ENCODE results near the gene THSD4. TPM values are rescaled to one million over a fixed set of nuclear protein-coding genes. Genes with fewer than 3 reads are reported as not detected.

The THSD4 gene
- total RNA-seq, 1 experiment from 2014 or later, result 6.4 TPM

DNA sequence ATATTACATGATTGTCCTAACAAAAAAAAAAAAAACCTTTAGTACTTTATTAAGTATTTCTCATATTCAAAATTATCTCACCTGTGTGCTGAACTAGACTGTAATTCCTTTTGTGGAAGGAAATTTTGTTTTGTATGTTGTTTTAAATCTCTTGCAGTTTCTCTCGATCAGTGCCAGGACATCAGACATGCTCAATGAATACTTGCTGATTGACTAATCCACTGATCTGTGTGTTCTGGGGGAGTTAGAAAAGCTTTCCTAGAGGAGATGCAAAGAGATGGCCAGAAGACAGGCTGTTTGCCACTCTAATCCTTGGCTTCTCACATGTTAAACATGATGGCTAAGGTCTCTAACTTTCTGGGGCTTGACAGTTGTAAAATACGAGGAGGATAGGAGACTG is 461.8 kb downstream of the THSD4 start:
- DNase-seq (ENCODE audit: low spot score), result no peak

DNA sequence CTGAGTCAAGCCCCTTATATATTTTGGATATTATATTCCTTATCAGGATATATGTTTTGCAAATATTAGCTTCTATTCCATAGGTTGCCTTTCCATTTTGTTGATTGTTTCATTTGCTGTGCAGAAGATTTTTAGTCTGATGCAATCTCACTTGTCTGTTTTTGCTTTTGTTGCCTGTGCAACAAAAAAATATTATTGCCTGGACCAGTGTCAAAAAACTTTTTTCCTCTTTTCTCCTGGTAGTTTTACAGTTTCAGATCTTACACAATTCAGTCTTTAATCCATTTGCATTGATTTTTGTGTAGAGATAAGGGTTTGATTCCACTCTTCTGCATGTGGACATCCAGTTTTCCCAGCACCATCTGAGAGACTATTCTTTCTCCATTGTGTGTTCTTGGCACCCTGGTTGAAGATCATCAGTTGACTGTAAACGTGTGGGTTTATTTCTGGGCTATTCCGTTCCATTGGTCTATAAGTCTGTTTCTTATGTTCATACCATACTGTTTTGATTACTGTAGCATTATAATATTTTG is 466.2 kb downstream of the THSD4 start:
- no peak for DNase-seq (ENCODE audit: low spot score)

DNA sequence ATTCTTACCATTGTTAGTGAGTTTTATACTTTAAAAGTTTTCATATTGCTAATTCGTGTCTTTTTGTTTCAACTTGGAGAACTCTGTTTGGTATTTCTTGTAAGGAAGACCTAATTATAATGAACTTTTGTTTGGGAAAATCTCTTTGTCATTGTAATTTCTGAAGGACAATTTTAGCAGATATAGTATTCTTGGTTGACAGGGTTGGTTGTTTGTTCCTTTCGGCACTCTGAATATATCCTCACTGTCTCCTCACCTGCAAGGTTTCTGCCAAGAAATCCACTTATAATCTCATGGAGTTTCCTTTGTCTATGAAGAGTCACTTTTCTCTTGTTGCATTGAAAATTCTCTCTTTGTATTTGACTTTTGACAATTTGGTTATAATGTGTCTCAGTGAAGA is 469.9 kb downstream of the THSD4 start:
- no peak for DNase-seq (ENCODE audit: low spot score)

DNA sequence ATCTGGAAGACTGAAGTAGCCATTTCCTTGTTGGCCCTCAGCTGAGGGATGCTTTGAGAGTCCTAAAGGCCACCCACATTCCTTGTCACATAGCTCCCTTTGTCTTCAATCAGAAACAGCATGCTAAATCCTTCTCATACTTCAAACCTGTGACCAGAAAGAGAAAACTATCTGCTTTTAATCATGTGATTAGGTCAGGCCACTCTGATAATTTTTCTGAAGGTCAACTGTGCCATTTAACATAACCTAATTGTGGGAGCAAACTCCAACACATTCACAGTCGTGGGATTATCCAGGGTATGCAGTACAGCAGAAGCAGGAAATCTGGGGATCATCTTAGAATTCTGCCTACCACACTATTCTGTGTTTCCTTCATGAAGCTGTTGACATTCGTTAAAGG is 471.2 kb downstream of the THSD4 start:
- no peak for DNase-seq (ENCODE audit: low spot score)

DNA sequence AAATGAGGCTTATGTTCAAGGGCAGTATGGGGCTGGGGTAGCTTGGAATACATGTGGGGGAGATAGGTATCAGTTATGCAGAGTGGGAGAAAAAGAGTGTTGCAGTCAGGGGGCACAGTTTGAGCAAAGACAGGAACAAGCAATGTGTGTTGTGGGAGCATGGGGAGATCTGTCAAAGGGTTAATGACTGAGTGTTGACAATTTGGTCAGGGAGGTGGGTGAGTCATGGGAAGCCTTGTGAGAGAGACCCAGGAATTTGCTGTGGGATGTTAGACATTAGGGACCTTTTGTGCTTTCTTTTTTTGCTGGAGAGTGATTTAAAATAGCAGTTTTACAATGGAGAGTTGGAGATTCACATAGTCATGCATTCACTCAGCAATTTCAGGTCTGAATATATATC is 473.5 kb downstream of the THSD4 start:
- peak; percentile 72 for DNase-seq (ENCODE audit: low spot score)

DNA sequence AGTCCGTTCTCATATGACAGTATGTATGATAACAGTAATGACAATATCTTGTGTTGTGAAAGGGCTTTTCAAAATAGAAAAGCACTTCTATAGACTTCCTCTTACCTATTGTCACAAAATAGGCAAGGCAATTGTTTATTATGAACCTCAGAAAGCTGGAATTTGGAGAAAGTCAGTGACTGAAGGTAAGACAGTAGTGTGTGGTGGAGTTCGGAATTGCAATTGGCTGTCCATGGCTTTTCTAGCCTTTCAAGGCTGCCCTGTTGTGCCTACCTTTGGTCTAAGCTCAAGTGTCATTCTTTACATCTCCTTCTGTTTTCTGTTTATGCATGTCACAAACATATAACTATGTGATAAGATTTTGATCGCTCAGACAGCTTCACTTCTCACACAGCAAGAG is 475.8 kb downstream of the THSD4 start:
- no peak for DNase-seq (ENCODE audit: low spot score)

DNA sequence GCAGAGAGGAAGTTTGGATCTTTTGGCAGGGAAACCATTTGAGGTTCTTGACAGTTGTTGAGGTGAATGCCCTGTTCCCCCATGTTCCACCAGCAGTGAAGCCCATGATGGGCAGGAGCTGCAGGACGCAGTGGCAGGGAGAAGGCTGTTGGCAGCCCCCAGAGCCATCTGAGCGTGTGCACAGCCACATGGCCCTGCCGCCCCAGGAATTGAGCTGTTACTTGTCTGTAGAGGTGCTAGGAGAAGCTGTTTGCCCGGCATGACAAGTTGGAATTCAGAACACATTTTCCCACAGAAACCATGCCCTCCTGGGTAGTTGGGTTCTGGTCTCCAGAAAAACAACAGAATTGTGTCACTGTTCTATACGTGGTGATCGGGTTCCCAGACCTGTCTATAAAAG is 476.9 kb downstream of the THSD4 start:
- no peak for DNase-seq (ENCODE audit: low spot score)

DNA sequence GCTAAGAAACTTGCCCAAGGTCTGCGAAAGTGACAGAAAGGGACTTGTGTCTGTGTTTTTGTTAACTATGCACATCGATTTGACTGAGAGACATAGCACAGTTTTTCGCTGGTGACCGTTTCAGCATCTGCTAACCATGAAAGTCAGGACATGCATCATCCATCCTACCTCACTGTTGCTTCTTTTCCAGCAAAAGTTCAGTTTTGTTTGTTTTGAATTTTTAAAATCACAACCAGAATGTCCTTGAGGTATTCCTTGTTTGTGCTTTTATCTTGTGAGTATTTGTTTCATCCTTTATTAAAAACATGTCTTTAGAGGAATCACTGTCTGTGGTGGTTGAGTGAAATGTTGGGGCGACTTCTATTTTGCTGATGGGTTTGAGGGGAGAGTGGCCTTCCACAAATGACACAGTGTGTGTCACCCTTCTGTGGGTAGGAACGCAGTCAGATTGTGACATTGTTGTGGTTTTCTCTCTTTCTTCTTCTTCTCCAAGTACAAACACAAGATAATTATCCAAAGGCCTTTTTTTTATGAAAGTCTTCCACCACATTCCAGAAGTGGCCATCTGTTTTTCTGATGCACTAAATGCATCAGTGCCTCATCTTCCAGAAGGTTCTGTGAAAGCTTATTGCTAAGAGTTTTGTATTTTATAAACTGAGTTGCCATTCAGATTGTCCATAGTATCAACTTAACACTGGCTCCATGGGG is 480.7 kb downstream of the THSD4 start:
- DNase-seq (ENCODE audit: low spot score), result no peak

DNA sequence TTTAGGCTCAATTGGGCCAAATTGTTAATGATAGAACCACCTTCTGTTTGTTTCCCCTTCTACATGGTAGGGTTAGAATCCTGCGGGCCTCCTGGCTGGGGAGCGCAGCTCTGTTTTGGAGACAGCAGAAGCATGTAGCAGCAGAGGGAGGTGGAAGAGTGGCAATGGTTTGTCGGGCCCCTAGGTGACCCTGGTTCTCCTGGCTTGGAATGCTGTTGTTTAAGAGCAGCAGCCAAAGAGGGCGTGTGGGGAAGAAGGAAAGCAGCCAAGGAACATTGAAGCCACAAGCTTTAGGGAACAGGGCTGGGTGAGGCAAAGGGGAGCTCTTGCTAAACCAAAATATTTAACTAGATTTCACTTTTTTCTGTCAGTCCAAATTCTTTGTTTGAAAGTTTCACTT is 481.4 kb downstream of the THSD4 start:
- no peak for DNase-seq (ENCODE audit: low spot score)

DNA sequence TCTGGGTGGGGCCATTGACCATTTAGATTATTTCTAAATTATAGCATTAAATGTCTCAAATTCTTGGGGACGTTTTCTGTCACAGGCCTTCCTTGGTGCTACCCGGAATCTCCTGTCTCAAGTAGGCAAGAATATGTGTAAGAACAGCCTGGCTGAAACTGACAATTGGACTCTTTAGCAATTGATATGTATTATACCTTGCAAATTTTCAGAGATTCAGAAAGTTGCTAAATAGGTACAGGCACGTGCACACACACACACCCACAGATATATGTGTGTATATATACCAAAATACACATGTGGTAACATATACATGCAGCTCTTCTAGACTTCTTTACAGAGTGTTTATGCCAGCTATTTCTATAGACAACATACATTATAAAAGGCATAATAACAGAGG is 481.9 kb downstream of the THSD4 start:
- no peak for DNase-seq (ENCODE audit: low spot score)

DNA sequence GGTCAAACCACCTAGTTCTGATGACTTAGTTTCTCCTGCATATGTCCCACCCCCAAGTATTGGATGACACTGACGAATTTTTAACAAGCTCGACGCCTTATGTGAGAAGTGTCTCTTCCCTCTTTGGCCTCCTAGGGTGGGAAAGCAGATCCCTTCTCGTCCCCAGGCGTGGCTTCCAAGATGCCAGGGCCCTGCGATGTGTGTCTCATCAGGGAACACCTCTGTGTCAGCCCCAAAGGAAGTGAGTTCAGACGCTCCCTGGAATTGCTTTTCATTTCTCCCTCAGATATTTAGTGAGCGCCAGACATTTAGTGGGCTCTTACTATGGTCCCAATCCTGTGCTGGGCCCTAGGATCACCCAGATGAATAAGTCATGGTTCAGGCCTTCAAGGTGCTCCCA is 482.4 kb downstream of the THSD4 start:
- DNase-seq (ENCODE audit: low spot score), result no peak

DNA sequence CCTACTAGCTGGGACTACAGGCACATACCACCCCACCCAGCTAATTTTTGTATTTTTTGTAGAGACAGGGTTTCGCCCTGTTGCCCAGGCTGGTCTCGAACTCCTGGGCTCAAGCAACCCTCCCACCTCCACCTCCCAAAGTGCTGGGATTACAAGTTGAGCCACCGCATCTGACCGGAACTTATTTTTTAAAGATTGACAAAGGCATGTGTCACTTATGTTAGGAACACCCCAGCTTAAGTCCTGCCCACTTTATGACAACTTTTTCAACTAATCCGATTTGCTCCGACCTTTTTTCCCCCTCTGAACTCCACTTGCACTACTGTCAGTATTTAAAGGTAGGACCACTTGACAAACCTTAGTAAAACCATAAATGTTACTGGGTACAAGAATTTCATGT is 483.5 kb downstream of the THSD4 start:
- DNase-seq (ENCODE audit: low spot score), result no peak

DNA sequence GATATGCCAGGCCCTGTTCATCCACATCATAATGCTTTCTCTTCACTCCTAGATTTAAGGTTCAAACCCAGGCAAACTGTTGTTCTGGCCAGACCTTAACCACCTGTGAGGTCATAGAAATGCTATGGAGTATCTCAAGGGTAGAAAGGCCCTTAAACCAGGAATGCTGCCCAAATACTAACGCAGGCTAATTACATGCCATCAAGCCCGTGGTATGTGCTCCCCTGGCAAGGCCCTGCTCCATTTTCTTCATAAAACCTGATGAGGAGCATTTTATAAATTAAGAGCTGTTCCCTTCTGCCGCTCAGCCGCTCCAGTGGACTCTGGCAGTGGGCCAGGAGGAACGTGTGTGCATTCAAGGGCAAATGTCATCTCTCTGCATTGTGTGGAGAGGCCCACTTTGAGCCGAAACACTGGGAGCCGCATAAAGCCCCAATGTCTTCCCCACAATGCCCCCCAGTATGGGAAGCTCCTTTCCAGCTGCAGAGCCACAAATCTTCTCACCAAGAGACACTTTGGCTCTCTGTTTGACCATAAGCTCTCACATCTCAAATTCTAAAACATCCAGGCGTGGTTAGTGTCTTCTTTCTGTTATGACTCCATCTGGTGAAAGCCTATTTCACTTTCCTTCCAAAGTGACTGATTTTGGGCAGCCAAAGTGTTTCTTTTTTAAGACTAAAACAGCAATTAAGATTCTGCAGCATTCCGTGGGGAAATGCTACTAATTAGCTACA is 484.3 kb downstream of the THSD4 start:
- DNase-seq (ENCODE audit: low spot score), result no peak

DNA sequence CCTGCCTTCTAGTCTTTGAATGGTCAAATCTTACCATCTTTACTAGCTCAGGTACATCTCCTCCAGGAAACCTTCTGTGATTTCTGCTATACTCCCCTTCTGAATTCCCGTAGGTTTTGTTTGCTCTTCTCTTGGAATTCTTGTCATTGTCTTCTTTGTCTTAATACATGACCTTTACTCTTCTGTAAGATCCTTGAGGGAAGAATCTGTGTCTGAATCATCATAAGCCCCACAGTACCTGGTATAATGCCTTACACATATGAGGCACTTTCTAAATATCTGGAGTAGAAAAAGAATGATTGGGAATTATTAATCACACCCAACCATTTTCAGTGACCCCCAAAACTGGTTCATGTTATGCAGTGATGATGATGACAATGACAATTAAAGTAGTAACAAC is 485.0 kb downstream of the THSD4 start:
- no peak for DNase-seq (ENCODE audit: low spot score)

DNA sequence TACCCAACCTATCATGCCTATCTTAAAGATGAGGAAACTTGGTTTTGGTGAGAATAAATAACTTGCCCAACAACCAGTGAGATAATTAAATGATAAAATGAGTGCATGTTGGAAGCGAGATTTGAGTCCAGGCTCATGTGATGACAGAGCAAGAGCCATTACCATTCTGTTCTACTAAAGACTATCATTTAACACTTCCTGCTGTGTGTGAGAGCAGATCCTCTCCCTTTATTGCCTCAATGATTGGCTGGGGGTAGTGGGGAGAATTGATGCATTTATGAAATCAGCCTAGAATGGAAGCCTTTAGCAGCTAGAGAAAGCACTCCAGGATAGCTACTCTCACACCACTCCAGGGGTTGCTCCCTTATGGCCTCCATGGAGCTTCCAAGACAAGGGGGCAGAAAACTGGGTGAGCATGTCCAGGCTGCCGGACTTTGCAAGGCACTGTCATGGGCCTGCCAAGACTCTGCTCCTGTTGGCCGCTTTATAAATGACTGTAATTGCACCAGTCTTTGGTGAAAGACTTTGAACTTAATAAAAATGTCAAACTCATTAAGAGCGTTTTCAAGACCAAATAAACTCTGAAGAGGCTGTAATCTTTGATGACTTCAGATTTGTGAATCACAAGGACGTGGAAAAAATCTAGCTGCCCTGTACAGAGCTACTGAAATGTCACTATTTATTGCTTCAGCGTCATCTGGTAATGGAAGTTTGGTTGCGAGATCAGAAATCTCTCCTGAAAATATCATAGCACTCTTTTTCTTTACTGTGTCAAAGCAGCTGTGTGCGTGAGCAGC is 486.0 kb downstream of the THSD4 start:
- no peak for DNase-seq (ENCODE audit: low spot score)

DNA sequence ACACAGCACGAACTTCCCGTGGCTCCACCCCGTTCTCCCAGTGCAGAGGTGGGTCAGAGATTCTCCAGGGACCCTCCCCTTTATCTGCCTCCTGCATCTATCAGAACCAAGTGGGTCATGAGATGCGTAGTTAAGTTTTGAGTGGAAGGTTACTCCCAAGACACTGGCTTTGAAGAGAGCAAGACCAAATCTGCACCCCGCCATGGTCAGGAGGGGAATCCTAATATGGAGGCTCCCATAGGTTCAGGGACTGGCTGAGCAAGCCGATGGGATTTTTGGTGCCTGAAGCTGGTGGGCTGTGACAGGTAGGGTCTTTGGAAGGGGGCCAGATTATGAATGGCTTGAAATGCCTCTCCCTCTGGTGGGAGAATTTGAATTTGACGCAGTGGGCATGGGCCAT is 488.1 kb downstream of the THSD4 start:
- DNase-seq (ENCODE audit: low spot score), result no peak

DNA sequence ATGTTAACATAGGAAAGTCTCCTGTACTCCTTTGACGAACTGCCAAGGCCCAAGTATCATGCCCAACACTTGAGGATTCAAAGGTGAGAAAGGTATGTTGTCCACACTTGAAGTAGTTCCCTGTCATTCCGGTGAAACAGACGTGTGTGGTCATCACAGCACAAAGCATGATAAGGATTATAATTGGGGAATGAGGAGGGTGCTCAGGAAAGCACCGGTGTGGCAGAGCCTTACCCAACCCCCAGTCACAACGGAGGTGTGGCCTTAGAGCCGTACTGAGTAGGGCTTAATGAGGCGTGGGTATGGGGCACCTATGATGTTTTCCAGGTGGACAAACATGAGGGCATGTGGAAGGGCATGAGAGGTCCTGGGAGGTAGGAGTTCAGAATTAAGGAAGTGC is 492.1 kb downstream of the THSD4 start:
- no peak for DNase-seq (ENCODE audit: low spot score)

DNA sequence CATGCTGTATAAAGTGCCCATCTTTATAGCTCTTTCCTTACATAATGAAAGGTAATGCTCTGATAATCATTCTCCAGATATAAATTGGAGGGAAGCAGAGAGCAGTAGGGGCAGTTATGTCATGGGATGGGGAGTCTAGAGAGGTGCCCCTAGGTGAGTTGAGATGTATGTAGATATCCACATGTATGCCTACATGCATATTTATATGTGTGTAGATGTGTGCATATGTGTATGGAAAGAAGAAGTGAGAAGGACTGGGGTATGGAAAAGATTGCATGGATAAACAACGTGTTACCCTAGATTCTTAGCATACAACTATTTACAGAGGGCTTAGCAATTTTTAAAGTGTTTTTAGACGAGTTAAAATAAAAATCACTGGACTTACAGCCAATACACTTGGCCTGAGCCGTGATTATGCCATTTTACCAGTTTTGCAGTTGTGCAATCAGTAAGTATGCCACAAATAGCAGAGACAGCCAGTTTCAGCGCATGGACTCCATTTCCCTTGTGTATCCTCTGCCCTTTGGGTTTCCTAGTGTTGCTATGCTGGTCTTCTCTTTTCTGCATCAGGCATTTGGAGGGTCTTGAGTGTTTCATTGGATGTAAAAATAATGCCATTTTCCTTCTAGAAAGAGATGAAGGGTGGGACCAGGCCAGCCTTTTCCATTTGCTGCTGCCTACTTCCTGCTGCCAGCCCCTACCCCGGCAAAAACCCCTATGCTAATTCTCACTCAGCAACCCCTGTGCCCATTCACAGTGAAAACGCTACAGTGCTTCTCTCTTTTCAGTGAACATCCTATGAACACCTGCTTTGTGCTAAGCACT is 495.7 kb downstream of the THSD4 start:
- no peak for DNase-seq (ENCODE audit: low spot score)

DNA sequence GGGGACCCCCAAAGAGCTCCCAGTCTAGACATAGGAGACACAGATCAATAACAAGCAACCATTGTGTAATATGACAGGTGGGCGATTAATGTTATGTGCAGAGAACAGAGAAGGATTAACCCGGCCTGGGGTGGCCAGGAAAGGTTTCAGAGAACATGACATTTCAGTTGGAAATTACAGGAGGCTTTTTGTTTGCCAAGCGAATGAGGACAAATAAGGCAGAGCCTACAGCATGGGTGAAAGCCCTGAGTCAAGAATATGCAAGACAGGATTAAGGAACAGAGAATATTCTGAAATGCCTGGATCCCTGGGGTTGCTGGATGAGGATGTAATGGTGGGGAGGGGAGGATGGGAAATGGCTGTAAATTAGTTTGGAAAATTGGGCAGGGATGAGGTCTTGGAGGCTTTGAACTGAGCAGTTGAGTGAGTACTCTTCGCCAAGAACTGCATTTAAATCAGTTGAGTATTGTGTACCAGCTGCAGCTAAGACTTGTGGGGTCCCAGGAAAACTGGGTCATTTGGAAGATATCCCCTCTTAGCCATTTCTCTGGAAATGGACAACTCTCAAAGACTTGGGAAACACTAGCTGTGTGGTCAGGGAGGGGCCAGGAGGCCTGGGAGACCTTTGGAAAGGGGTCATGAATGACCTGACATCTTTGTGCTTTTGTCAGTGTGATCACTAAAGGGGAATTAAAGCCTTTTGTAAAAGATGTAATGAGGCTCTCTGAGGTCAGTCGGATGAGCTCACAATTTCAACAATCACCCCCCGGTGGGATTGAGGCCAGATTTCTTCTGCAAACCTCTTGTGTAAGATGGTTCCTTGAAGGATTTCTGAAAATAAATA is 496.5 kb downstream of the THSD4 start:
- DNase-seq (ENCODE audit: low spot score), result no peak

DNA sequence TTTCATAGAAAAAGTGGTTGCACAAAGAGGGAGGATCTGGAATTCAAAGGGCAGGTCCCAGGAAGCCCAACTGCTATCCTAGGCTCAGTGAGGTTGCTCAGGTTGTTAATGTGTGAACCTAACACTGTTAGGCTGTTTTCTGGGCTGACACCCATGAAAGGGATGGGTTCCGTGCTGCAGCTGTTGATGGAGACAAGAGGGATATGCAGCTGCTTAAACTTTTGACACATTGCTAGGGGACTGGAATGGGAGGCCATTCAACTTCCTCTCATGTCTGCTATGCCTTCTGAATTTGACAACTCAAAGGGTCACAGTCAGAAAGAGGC is 497.1 kb downstream of the THSD4 start:
- DNase-seq (ENCODE audit: low spot score), result no peak

DNA sequence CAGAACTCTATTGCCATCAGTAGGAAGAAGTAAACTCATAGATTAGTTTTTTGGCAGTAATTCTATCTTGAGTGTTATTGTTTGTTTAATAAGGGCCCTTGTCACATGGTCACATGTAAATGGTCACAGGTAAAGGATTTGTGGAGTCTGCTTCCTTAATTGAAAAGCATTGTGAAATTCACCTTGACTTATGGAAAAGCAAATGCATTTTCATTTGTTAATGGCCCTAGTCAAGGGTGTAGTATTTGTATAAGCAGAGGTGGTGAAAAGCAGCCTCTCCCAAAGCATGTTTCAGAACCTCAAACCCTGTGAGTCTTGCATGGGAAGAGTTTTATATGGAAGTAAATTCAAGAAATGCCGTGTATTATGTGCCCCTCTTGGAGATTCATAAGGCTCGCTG is 497.6 kb downstream of the THSD4 start:
- DNase-seq (ENCODE audit: low spot score), result no peak
